Measurements from ENCODE around the gene SHB. TPM values are rescaled to one million over a fixed set of nuclear protein-coding genes. Genes with fewer than 3 reads are reported as not detected.

Gene SHB
- total RNA-seq, 1 experiment from 2014 or later = 7.6 TPM

GRCh38 chr9:38026021-38026809 is 42.8 kb downstream of the SHB start:
- intact Hi-C loops (cut with micrococcal nuclease; ENCODE audit: unreplicated experiment) = no loop called here
- no TSS peak for BruUV-seq (replicated peaks)
- Mint-ChIP-seq H3K4me3 (ENCODE audit: low read depth, unreplicated experiment) (peak overlapping the region; percentile 39), H3K27me3 (ENCODE audit: unreplicated experiment) (no peaks in the 10 kb centered on the region), H3K9me3 (ENCODE audit: low read depth, unreplicated experiment) (no peaks in the 10 kb centered on the region), H3K36me3 (ENCODE audit: insufficient read depth, unreplicated experiment) (no peaks in the 10 kb centered on the region), H3K4me1 (ENCODE audit: low read depth, unreplicated experiment) (peaks cover 17% of the 10 kb centered on the region), H3K27ac (ENCODE audit: unreplicated experiment) (no peak overlapping the region)
- DNase-seq = peak; percentile 17
- CTCF ChIA-PET = interaction anchor here (1.0 to 1.8 kb wide), 2 partner anchors 8 to 9 kb away, joined by 3 to 8 read pairs; no protein-coding TSS in a partner anchor
- no peak for TF ChIP-seq CTCF (IDR thresholded peaks at IDR 0.05; ENCODE audit: unreplicated experiment)

- TF ChIP-seq CTCF (IDR thresholded peaks at IDR 0.05; ENCODE audit: unreplicated experiment) = no peak
- BruUV-seq (replicated peaks) = no TSS peak
- CTCF ChIA-PET = no interaction called here
- Mint-ChIP-seq H3K4me3 (ENCODE audit: low read depth, unreplicated experiment) (no peak overlapping the region), H3K27ac (ENCODE audit: unreplicated experiment) (no peak overlapping the region), H3K36me3 (ENCODE audit: insufficient read depth, unreplicated experiment) (no peaks in the 10 kb centered on the region), H3K27me3 (ENCODE audit: unreplicated experiment) (no peaks in the 10 kb centered on the region), H3K4me1 (ENCODE audit: low read depth, unreplicated experiment) (peaks cover 17% of the 10 kb centered on the region), H3K9me3 (ENCODE audit: low read depth, unreplicated experiment) (no peaks in the 10 kb centered on the region)
- intact Hi-C loops (cut with micrococcal nuclease; ENCODE audit: unreplicated experiment) = no loop called here
- DNase-seq = no peak
Observed at GRCh38 chr9:38025166-38025565, 43.9 kb downstream of the SHB start.

GRCh38 chr9:38024036-38024681 is 44.9 kb downstream of the SHB start:
- no peak for TF ChIP-seq CTCF (IDR thresholded peaks at IDR 0.05; ENCODE audit: unreplicated experiment)
- no peak for DNase-seq
- H3K4me3 Mint-ChIP-seq (ENCODE audit: low read depth, unreplicated experiment) = no peak overlapping the region
- H3K36me3 Mint-ChIP-seq (ENCODE audit: insufficient read depth, unreplicated experiment) = no peaks in the 10 kb centered on the region
- CTCF ChIA-PET = no interaction called here
- intact Hi-C loops (cut with micrococcal nuclease; ENCODE audit: unreplicated experiment) = no loop called here
- no TSS peak for BruUV-seq (replicated peaks)
- peaks cover 17% of the 10 kb centered on the region for H3K4me1 Mint-ChIP-seq (ENCODE audit: low read depth, unreplicated experiment)
- H3K27me3 Mint-ChIP-seq (ENCODE audit: unreplicated experiment) = no peaks in the 10 kb centered on the region
- peak overlapping the region; percentile 61 for H3K27ac Mint-ChIP-seq (ENCODE audit: unreplicated experiment)
- H3K9me3 Mint-ChIP-seq (ENCODE audit: low read depth, unreplicated experiment) = no peaks in the 10 kb centered on the region

- DNase-seq = no peak
- no TSS peak for BruUV-seq (replicated peaks)
- intact Hi-C loops (cut with micrococcal nuclease; ENCODE audit: unreplicated experiment) = no loop called here
- no peak for TF ChIP-seq CTCF (IDR thresholded peaks at IDR 0.05; ENCODE audit: unreplicated experiment)
- H3K4me1 Mint-ChIP-seq (ENCODE audit: low read depth, unreplicated experiment) = peaks cover 17% of the 10 kb centered on the region
- H3K27me3 Mint-ChIP-seq (ENCODE audit: unreplicated experiment) = no peaks in the 10 kb centered on the region
- CTCF ChIA-PET = no interaction called here
- no peaks in the 10 kb centered on the region for H3K36me3 Mint-ChIP-seq (ENCODE audit: insufficient read depth, unreplicated experiment)
- H3K27ac Mint-ChIP-seq (ENCODE audit: unreplicated experiment) = no peak overlapping the region
- H3K4me3 Mint-ChIP-seq (ENCODE audit: low read depth, unreplicated experiment) = no peak overlapping the region
- H3K9me3 Mint-ChIP-seq (ENCODE audit: low read depth, unreplicated experiment) = no peaks in the 10 kb centered on the region
Observed at GRCh38 chr9:38023661-38024035, 45.4 kb downstream of the SHB start.
